COR-L47 (cell line): ENCODE results near the gene TMEM63B.
"Not testable (repeated sequence)": the region's sequence is repeated elsewhere in the genome, so short reads cannot be mapped to it uniquely, and the experiment has no call there.

Experiments used
- DNase-seq: peaks from one replicate; lab custom pipeline; 2025; lab: John Stamatoyannopoulos, UW

TMEM63B gene

GRCh38 chr6:44127186-44128019 is at the start of gene TMEM63B, which contains the start of gene MRPL14:
Gene TMEM63B, plus strand, starts transcription at chr6:44127554. Its CDS starts 7,031 bp downstream, at chr6:44134585.
Gene MRPL14, minus strand, starts transcription at chr6:44127452. Its CDS starts 10,841 bp downstream, at chr6:44116611.
- peak; percentile 86 for DNase-seq

GRCh38 chr6:44078219-44078826 is 49.0 kb upstream of the TMEM63B start:
- DNase-seq = no peak

GRCh38 chr6:44078827-44079671 is 48.3 kb upstream of the TMEM63B start:
- DNase-seq = no peak

- no peak for DNase-seq
Measured at GRCh38 chr6:44079672-44080071, 47.7 kb upstream of the TMEM63B start.

GRCh38 chr6:44080561-44081521 is 46.5 kb upstream of the TMEM63B start:
- DNase-seq = no peak

- DNase-seq = no peak
Measured at GRCh38 chr6:44081753-44082152, 45.6 kb upstream of the TMEM63B start.

- no peak for DNase-seq
Measured at GRCh38 chr6:44082872-44083321, 44.5 kb upstream of the TMEM63B start.

GRCh38 chr6:44084231-44085014 is 42.9 kb upstream of the TMEM63B start:
- DNase-seq = no peak

- no peak for DNase-seq
Measured at GRCh38 chr6:44085219-44085618, 42.1 kb upstream of the TMEM63B start.

GRCh38 chr6:44086931-44087574 is 40.3 kb upstream of the TMEM63B start:
- peak; percentile 19 for DNase-seq

GRCh38 chr6:44087623-44088022 is 39.7 kb upstream of the TMEM63B start:
- no peak for DNase-seq

GRCh38 chr6:44088827-44089590 is 38.3 kb upstream of the TMEM63B start:
- DNase-seq = no peak

- DNase-seq = no peak
Measured at GRCh38 chr6:44090465-44090864, 36.9 kb upstream of the TMEM63B start.

GRCh38 chr6:44091356-44091755 is 36.0 kb upstream of the TMEM63B start:
- not testable (repeated sequence) for DNase-seq

GRCh38 chr6:44091981-44092884 is 35.1 kb upstream of the TMEM63B start:
- no peak for DNase-seq

- DNase-seq = no peak
Measured at GRCh38 chr6:44093066-44093465, 34.3 kb upstream of the TMEM63B start.

GRCh38 chr6:44093750-44094402 is 33.5 kb upstream of the TMEM63B start:
- no peak for DNase-seq
